HG03196 (cell line): ENCODE data around the gene FAM81A.
"Not testable (repeated sequence)": the region's sequence is repeated elsewhere in the genome, so short reads cannot be mapped to it uniquely, and the experiment has no call there.

Source experiments
- ATAC-seq: cut with Tn5 transposase; IDR thresholded peaks from one replicate; pipeline ENCODE4 v1.9.1; 2021; ENCODE audit not compliant: unreplicated experiment

The FAM81A gene

DNA sequence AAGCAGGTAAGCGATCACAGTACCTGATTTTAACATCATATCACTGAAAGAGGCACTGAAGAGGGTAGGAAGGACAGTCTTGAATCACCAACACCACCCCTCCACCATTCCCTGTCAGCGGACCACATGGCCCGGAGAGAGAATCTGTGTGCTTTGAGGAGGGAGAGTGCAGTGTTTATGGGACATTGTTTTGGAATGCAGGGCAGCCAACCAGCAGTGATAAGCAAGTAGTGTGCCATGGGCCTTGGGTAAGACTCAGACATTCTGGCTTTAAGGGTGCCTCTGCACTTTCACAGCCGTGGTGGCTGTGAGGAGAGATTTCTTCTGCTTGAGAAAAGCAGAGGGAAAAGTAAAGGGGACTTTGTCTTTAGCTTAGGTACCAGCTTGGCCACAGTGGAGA lies 46.4 kb downstream of the FAM81A start:
- ATAC-seq, result no peak

DNA sequence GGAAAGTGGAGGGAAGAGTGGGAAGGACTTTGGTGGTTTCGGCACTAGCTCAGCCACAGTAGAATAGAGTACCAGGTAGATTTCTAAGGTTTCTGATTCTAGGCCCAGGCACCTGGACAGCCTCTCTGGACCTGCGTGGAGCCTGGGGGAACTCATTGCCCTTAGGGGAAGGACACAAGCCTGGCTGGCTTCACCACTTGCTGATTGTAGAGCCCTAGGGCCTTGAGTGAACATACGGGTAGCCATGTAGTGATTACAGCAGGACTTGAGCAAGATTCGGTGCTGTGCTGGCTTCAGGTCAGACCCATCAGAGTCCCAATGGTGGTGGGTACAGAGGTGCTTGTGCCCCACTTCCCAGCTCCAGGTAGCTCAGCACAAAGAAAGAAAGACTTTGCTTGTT lies 47.0 kb downstream of the FAM81A start:
- no peak for ATAC-seq

DNA sequence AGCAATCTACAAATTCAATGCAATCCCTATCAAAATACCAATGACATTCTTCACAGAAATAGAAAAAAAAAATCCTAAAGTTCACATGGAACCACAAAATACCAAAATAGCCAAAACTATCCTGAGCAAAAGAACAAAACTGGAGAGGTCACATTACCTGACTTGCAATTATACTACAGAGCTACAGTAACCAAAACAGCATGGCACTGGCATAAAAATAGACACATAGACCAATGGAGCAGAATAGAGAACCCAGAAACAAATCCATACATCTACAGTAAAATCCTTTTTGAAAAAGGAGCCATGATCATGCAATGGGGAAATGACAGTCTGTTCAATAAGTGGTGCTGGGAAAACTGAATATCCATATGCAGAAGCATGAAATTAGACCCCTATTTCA lies 51.5 kb downstream of the FAM81A start:
- not testable (repeated sequence) for ATAC-seq

DNA sequence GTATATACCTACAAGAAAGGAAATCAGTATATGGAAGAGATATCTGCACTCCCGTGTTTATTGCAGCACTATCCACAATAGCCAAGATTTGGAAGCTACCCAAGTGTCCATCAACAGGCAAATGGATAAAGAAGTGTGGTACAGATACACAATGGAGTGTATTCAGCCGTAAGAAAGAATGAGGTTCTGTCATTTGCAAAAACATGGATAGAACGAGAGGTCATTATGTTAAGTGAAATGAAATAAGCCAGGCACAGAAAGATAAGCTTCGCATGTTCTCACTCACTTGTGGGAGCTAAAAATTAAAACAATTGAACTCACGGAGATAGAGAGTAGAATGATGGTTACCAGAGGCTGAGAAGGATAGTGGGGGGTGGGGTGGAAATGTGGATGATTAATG lies 53.1 kb downstream of the FAM81A start:
- no peak for ATAC-seq

DNA sequence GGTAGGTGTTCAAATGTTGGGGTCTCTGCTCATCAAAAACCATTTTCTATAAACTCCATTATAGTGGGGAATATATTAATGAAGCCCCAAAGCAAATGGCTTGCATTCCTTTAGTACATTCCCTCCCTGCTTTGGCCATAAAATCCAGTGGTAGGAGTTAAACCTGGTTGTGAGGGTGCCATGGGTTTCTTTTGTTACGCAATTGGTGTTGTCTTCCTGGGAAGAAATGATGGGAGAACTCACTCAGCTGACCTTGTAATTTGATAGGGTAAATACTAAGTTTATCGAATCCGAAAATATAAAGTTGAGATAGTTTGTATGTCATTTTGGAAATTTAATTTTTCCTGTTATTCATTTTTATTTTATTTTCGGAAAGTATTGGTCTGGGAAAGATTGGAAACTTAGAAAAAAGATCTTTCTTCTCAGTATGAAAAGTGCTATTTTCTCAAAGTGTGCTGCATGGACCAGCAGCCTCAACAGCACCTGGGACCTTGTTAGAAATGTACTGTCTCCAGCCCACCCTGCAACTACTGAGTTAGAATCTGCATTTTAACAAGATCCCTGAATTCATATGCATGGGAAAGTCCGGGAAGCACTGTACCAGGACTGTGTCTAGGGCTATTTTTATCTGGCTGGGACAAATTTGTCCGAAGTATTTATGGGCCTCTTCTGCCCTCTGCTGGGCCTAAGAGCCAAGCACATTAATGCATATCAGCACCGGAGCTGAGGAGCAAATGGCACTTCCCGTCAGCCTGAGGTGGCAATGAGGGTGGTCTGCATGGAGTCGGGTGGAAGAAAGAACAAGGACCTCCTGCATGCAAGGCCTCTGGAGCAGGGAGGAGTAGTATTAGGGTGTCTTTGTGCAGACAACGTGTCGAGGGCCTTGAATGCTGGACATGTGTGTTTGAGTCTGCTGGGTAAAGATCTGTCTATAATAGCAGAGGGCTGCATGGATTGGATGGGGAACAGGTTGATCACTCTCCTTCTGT lies 54.7 kb downstream of the FAM81A start:
- ATAC-seq, result no peak

DNA sequence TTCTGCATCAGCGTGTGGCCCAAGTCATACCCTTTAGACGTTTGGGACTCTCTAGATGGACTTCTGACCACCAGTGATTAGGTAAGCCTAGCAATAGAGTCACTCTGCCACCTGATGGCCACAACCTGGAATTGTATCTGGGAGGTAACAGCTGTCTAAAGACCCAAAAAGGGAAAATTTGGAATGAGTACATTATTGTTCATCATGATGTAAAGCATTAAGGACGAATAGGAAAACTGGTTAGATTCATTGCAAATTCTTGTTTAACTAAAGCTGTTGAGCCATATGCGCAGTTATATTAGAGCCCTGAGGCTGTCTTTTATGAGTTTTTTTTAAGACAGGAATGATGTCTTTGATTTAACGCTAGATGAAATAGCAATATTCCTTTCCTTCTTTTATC lies 63.6 kb downstream of the FAM81A start:
- no peak for ATAC-seq

DNA sequence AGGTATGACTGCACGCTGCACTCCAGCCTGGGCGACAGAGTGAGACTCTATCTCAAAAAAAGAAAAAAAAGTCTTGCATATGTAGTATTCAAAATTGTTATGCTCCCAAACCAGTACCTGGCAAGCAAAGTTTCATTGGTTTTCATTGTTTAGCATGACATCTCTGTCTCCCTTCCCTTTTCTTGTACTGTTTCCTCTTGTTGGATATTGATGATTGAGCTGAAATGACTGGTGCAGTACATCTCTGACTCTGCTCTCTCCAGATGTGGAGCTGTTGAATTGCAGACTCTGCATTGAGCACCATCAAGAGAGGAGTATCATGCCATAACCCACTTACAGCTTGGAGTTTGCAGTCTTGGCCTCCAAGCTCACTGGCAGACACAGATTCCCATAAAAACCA lies 77.2 kb downstream of the FAM81A start:
- ATAC-seq, result no peak

DNA sequence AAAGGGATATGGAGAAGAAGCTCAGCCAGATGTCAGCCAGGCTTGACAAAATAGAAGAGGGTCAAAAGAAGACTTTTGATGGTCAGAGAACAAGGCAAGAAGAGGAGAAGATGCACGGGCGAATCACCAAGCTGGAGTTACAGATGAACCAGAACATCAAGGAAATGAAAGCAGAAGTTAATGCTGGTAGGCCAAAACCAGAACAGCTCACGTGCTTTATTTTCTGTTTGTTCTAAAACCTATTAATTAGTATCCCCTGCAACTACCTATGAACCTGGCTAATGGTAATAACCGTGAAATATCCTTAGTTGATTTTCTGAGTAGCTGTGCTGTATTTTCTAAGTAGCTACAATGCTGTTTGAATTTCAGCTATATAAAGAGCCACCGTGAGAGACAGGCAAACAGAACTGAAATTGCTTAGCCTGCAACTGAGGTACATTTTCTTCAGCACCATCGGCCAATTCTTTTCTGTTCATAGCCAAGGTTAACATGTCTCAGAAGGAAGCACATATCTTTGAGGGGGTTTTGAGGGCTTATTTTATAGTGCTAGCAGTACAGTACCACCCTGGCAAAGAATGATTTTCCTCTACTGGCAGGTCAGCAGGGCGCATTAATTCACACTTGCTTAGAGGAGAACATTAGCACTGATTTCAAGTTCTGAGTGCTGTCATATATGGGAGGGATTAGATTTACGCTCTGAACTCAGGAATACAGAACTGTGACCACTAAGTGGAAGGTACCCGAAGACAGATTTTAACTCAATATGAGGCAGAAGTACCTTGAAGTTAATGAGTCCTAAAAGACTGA lies 78.9 kb downstream of the FAM81A start:
- no peak for ATAC-seq

DNA sequence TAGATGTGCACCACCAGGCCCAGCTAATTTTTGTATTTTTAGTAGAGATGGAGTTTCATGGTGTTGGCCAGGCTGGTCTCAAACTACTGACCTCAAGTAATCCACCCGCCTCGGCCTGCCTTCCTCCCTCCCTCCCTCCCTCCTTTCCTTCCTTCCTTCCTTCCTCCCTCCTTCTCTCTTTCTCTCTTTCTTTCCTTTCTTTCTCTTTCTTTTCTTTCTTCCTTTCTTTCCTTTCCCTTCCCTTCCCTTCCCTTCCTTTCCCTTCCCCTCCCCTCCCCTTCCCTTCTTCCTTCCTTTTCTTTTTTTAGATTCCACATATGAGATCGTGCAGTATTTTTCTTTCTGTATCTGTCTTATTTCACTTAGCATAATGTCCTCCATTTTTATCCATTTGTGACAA lies 81.3 kb downstream of the FAM81A start:
- ATAC-seq, result no peak

DNA sequence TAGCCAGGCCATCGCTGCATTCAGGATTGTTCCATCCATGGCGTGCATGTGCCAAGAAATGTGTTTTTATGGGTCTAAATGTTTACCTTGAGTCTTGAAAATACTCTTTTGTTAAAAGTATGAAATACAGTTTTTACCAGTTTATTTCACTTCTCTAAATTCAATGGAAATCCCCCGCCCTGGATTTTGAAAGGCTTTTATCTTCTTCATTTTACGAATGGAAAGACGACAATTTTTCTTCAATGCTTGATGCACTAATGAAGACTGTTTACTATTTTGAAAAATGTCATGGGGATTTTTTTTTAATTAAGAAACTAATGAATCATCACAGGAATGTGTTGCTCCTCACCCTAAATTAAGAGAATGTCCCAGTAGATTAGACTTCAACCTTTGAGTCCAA lies 83.5 kb downstream of the FAM81A start:
- ATAC-seq, result no peak

DNA sequence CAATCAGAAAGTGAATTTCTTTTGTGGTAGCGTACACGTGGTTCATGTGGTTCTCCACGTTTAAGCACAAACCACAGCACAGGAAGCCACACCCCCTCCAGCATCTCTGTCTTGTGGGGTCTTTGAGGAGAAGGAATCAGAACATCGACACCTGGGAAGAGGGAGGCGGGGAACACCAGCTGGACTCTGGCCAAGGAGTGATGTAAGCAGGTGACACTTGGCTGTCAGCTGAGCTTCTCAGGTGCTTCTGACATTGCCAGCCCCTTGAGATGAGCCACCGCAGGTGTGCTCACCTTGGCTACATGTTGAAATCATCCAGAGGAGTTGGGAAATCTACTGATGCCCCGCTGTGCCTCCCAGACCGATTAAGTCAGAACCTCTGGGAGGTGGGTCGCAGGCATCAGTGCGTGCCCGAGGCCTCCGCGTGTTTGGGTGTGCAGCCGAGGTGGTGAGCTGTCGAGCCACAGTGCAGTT lies 85.0 kb downstream of the FAM81A start:
- no peak for ATAC-seq

DNA sequence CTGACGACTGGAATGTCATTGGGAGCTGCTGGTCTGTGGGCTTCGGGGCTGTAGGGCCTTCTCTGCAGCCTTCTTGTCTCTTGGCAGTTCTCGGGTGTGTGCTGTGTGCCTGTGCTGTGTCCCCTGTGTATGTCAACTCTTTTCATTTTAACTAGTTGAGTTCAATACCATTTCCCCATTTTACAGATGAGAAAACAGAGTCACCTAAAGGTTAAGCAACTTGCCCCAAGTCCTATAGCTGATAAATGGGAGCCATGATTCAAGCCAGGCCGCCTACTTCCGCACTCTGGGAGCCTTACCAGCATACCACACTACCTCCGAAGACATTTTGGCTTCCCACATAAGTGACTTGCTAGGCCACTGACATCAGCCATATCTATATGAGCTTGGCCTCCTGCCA lies 85.7 kb downstream of the FAM81A start:
- no peak for ATAC-seq

DNA sequence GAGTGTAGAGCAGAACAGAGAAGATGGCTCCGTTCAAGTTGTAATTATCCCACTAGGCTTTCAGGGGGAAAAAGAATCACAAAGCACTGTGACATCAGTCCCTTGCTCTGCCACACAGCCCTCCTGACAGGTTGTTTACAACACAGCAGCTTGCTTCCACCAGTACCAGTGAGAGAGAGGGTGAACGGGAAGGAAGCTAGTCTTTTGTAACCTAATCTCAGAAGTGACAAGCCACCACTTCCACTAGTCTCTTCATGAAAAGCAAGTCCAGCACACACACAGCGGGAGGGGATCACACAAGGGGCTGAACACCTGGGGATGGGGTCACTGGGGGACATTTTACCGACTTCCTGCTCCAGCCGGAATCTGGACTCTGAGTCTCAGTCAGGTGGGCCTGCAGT lies 86.3 kb downstream of the FAM81A start:
- ATAC-seq, result no peak

DNA sequence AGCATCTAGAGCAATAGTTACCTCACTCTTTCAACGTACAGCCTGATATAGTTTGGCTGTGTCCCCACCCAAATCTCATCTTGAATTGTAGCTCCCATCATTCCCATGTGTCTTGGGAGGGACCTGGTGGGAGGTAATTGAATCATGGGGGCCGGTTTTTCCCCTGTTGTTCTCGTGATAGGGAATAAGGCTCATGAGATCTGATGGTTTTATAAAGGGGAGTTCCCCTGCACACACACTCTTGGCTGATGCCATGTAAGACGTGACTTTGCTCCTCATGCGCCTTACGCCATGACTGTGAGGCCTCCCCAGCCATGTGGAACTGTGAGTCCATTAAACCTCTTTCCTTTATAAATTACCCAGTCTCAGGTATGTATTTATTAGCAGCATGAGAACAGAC lies 88.5 kb downstream of the FAM81A start:
- ATAC-seq, result not testable (repeated sequence)

DNA sequence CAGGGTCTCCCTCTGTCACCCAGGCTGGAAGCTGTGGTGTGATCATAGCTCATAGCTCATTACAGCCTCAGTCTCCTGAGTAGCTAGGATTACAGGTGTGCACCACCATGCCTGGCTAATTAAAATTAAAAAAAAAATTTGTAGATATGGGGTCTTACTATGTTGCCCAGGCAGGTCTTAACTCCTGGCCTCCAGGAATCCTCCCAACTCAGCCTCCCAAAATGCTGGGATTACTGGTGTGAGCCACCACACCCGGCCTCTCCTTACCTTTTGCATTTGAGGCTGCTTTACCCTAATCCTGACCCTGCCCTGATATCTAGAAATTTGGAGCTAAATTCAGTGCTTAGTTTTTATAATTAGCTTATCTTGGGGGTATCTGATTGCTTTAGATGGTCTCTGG lies 90.4 kb downstream of the FAM81A start:
- no peak for ATAC-seq

DNA sequence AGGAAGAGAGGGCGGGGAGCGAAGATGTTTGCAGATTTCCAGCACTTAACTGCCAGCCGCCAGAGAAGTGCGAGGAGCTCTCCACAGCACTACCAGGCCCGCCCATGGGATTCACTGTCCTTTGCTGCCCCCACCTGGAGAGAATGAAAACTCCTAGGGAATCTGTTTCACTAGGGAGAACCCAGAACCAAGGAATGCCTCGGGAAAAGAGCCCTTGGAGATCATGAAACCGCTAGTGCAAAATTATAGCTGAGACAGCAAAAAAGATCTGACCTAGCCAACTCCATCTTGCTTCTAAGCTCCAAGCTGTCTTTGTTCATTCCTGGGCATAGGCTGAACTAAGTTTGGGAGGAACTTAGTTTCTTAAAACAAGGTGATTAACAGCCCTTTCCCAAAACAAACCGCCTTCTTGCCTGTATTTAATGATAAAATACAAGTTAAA lies 91.0 kb downstream of the FAM81A start:
- ATAC-seq, result no peak

DNA sequence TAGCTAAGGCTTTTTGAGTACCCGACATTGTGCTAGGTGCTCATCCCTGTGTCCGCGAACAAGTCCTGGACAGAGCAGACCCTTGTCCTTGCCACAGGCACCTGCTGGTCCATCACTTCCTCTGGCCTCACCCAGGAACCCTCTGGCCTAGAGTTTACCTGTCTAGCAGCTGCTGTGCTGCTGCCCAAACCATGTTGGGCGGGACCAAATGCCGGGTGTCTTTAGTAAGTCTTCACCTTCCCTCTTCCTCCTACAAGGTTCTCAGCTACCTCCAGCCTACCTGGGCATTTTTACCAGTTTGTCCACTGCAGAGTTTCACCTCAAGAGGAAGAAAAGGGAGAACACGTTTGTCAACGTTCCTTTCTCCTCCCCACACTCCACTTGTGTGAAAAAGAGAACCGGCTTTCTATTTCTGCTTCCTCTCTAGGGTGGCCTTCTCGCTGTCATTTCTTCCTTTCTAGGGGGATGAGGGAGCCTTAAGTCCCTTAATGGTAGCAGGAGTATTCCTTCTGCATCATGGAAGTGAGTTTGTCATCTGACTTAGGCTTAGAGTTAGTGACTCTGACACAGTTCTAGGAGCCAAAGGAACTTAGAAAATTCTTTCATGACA lies 93.2 kb downstream of the FAM81A start:
- ATAC-seq, result no peak

DNA sequence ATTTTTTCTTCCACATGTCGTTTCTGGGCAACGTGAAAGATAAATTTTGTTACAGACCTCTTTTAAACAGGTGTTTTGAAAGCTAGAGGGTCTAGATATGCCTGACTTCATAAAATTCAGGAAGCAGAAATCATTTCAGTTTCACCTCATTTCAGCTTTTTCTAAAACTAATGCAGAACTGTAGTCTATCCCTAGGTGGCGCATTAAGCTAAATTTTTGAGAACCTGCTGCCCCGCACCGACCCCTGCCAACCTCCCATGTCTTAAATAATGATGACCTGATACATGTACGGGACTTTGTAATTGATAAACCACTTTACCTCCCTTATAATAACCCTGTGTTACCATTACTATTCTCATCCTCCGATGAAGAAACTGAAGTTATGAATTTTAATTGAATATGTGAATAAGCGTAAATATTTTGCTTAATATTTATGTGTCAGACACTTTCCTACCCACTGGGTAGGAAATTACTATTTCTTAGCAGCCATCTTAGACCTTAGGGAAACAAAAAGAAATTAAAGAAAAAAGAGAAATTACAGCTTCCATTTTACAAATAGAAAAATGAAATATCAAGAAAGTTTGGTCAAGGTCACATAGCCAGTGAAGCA lies 94.9 kb downstream of the FAM81A start:
- no peak for ATAC-seq

DNA sequence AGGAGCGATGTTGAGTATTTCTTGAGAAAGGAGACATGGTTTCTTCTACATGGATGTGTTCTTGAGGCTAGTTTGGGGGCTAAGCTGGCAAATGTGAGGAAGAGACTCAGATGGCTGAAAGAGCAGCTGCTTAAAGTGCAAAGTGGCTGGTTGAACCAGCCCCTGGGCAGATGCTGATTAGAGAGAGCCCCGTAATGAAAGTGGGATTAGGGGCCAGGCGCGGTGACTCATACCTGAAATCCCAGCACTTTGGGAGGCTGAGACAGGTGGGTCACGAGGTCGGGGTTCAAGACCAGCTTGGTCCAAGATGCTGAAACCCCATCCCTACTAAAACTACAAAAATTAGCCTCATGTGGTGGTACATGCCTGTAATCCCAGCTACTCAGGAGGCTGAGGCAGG lies 98.6 kb downstream of the FAM81A start:
- no peak for ATAC-seq

DNA sequence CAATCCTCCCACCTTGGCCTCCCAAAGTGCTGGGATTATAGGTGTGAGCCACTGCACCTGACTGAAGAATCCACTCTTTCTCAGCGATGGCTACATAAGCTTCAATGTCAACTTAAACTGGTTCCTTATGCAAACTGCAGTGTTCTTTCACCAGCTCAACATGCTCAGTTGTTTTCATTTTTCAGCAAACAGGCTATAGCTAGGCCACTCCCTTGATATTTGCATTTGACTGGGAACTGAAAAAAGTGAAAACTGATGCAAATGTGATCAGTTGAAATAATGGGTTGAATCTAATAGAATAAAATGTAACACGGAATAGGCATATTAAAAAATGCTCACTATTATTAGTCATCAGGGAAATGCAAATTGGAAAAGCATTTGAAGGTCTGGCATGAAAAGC lies 99.4 kb downstream of the FAM81A start:
- ATAC-seq, result no peak

DNA sequence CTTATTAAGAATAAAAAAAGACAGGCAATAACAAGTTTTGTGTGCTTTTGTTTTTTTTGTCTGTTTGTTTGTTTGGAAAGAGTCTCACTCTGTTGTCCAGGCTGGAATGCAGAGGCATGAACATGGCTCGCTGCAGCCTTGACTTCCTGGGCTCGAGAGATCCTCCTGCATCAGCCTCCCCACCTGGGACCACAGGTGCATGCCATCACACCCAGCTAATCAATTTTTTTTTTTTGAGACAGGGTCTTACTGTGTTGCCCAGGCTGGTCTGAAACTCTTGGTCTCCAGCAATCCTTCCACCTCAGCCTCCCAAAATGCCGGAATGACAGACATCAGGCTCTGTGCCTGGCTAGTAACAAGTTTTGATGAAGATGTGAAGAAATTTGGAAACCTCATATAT lies 100.5 kb downstream of the FAM81A start:
- ATAC-seq, result no peak
